ENCODE measurements around the gene RNASE4.

The RNASE4 gene

GRCh38 chr14:20681348-20682126, 2.8 kb upstream of the RNASE4 start:
- TF ChIP-seq SIN3A (IDR thresholded peaks at IDR 0.05; ENCODE audit: borderline replicate concordance, insufficient read depth, low read length) (no peak), TAF1 (IDR thresholded peaks at IDR 0.05; ENCODE audit: borderline replicate concordance, insufficient read depth, low read length) (no peak), FOXP2 (optimal IDR thresholded peaks at IDR 0.05; ENCODE audit: borderline replicate concordance, extremely low read depth, extremely low read length, insufficient read depth) (no peak), POLR2AphosphoS5 (IDR thresholded peaks at IDR 0.05; ENCODE audit: low read depth, low read length) (no peak)
- TF ChIP-seq, protein P1, sequence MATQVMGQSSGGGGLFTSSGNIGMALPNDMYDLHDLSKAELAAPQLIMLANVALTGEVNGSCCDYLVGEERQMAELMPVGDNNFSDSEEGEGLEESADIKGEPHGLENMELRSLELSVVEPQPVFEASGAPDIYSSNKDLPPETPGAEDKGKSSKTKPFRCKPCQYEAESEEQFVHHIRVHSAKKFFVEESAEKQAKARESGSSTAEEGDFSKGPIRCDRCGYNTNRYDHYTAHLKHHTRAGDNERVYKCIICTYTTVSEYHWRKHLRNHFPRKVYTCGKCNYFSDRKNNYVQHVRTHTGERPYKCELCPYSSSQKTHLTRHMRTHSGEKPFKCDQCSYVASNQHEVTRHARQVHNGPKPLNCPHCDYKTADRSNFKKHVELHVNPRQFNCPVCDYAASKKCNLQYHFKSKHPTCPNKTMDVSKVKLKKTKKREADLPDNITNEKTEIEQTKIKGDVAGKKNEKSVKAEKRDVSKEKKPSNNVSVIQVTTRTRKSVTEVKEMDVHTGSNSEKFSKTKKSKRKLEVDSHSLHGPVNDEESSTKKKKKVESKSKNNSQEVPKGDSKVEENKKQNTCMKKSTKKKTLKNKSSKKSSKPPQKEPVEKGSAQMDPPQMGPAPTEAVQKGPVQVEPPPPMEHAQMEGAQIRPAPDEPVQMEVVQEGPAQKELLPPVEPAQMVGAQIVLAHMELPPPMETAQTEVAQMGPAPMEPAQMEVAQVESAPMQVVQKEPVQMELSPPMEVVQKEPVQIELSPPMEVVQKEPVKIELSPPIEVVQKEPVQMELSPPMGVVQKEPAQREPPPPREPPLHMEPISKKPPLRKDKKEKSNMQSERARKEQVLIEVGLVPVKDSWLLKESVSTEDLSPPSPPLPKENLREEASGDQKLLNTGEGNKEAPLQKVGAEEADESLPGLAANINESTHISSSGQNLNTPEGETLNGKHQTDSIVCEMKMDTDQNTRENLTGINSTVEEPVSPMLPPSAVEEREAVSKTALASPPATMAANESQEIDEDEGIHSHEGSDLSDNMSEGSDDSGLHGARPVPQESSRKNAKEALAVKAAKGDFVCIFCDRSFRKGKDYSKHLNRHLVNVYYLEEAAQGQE (IDR thresholded peaks at IDR 0.05; ENCODE audit: insufficient read depth in 1 of 2, low read depth in 2 of 2, low read length in 2 of 2), result no peak

DNA sequence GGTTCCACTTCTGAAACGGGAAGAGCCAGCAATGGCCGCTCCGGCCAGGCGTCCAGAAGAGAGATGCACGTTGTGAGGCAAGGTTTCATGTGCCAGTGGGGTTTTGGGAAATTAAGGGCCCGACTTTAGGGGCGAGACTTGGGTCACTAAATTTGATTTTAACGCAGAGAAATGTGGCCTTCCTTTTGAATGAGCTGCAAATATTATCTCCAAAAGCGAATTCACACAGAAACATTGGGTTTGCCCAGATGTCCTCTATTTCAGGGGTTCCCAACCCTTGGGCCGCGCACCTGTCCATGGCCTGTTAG, 2.3 kb upstream of the RNASE4 start:
- TF ChIP-seq SIN3A (IDR thresholded peaks at IDR 0.05; ENCODE audit: borderline replicate concordance, insufficient read depth, low read length), result no peak
- no peak for TF ChIP-seq FOXP2 (optimal IDR thresholded peaks at IDR 0.05; ENCODE audit: borderline replicate concordance, extremely low read depth, extremely low read length, insufficient read depth)
- TF ChIP-seq, protein P1 (IDR thresholded peaks at IDR 0.05; ENCODE audit: insufficient read depth in 1 of 2, low read depth in 2 of 2, low read length in 2 of 2), result no peak
- no peak for TF ChIP-seq TAF1 (IDR thresholded peaks at IDR 0.05; ENCODE audit: borderline replicate concordance, insufficient read depth, low read length)
- no peak for TF ChIP-seq POLR2AphosphoS5 (IDR thresholded peaks at IDR 0.05; ENCODE audit: low read depth, low read length)

DNA sequence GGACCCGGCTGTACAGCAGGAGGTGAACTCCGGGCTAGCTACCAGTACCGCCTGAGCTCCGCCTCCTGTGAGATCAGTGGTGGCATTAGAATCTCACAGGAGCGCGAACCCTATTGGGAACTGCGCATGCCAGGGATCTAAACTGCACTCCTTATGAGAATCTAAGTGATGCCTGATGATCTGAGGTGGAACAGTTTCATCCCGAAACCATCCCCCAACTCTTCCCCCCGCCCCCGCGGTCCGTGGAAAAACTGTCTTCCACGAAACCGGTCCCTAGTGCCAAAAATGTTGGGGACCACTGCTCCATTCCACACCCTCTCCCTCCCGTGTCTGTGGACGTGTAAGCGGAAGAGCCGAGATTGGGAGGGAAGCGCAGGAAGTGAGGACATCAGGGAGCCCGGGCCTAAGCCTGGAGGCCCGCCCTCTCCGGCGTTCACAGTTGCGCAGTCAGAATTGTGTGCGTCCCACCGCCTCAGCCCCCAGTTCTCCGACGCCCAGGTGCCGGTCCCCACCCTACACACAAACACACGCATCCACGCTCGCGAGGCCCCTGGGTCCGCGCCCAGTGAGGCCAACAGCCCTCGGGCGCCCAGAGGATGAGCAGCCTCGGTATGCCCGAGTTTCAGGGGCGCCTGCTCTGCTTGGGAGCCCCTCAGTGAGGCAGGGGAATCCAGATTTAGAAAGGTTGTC, 1.8 kb upstream of the RNASE4 start:
- TF ChIP-seq POLR2AphosphoS5 (IDR thresholded peaks at IDR 0.05; ENCODE audit: low read depth, low read length) (peak; percentile 83), SIN3A (IDR thresholded peaks at IDR 0.05; ENCODE audit: borderline replicate concordance, insufficient read depth, low read length) (no peak; the same call in 1 of the 2 replicates), TAF1 (IDR thresholded peaks at IDR 0.05; ENCODE audit: borderline replicate concordance, insufficient read depth, low read length) (0 out of 2 replicates have a peak, but pooled peaks have one; percentile 47), FOXP2 (optimal IDR thresholded peaks at IDR 0.05; ENCODE audit: borderline replicate concordance, extremely low read depth, extremely low read length, insufficient read depth) (peak; percentile 13)
- TF ChIP-seq, protein P1 (IDR thresholded peaks at IDR 0.05; ENCODE audit: insufficient read depth in 1 of 2, low read depth in 2 of 2, low read length in 2 of 2), result no peak

- no peak for TF ChIP-seq SIN3A (IDR thresholded peaks at IDR 0.05; ENCODE audit: borderline replicate concordance, insufficient read depth, low read length)
- no peak for TF ChIP-seq TAF1 (IDR thresholded peaks at IDR 0.05; ENCODE audit: borderline replicate concordance, insufficient read depth, low read length)
- TF ChIP-seq, protein P1 (IDR thresholded peaks at IDR 0.05; ENCODE audit: insufficient read depth in 1 of 2, low read depth in 2 of 2, low read length in 2 of 2), result no peak
- no peak for TF ChIP-seq POLR2AphosphoS5 (IDR thresholded peaks at IDR 0.05; ENCODE audit: low read depth, low read length)
- TF ChIP-seq FOXP2 (optimal IDR thresholded peaks at IDR 0.05; ENCODE audit: borderline replicate concordance, extremely low read depth, extremely low read length, insufficient read depth), result no peak
Observed at GRCh38 chr14:20683125-20683890, 1.1 kb upstream of the RNASE4 start.
